K562 (cell line): Measurements from ENCODE around the gene SACM1L. TPM values are rescaled to one million over a fixed set of nuclear protein-coding genes. Genes with fewer than 3 reads are reported as not detected.

ENCODE experiments used
- CC2D1A ChIP-seq: fragments of 450-650 bp; IDR thresholded peaks from 2 replicates; pipeline ENCODE4 v1.6.1; 2017; ENCODE audit warnings: mild to moderate bottlenecking
- EGR1 ChIP-seq: fragments of 450-650 bp; conservative IDR thresholded peaks from 2 replicates; pipeline ENCODE4 v1.6.1; 2017; ENCODE audit warnings: mild to moderate bottlenecking
- EP300 ChIP-seq: IDR thresholded peaks from 2 replicates; pipeline ENCODE4 v1.6.1; 2012; ENCODE audit warnings: low read length, improper control_type of control experiment
- LCOR ChIP-seq: sonication (generic); formaldehyde crosslinking; IDR thresholded peaks from 2 replicates; pipeline ENCODE4 v1.8.0; 2022; ENCODE audit warnings: mild to moderate bottlenecking, missing genetic modification reagents
- MLLT1 ChIP-seq, 2 experiments: fragments of 450-650 bp; IDR thresholded peaks; 2 replicates each; pipeline ENCODE4 v1.6.1; 2016
- RNF2 ChIP-seq: sonication (generic); IDR thresholded peaks from 2 replicates; pipeline ENCODE4 v1.6.1; 2016
- SIX5 ChIP-seq, 2 experiments: IDR thresholded peaks; 2 replicates each; pipeline ENCODE4 v1.6.1; 2011; ENCODE audit warnings: low read length in 2 of 2, borderline replicate concordance in 1 of 2, low read depth in 1 of 2, mild to moderate bottlenecking in 1 of 2, moderate library complexity in 1 of 2; ENCODE audit not compliant: insufficient read depth in 1 of 2
- YY1 ChIP-seq, 3 experiments: IDR thresholded peaks; 2 replicates each; pipeline ENCODE4 v1.6.1; 2011; ENCODE audit warnings: low read length in 2 of 3, mild to moderate bottlenecking in 2 of 3, moderate library complexity in 2 of 3, borderline replicate concordance in 1 of 3, control low read depth in 1 of 3, low read depth in 1 of 3; ENCODE audit not compliant: insufficient read depth in 3 of 3, insufficient replicate concordance in 2 of 3, control insufficient read depth in 1 of 3, insufficient read length in 1 of 3; ENCODE audit errors: extremely low read depth in 1 of 3
- ZNF12 ChIP-seq: sonication (generic); formaldehyde crosslinking; IDR thresholded peaks from 2 replicates; pipeline ENCODE4 v1.4.0; 2020; ENCODE audit warnings: mild to moderate bottlenecking, missing genetic modification reagents
- ZNF224 ChIP-seq: sonication (generic); formaldehyde crosslinking; IDR thresholded peaks from 2 replicates; pipeline ENCODE4 v1.8.0; 2022; ENCODE audit warnings: mild to moderate bottlenecking, missing genetic modification reagents
- ZNF589 ChIP-seq: fragments of 200-800 bp; sonication (Bioruptor generic); IDR thresholded peaks from 2 replicates; pipeline ENCODE4 v1.6.1; 2016; ENCODE audit warnings: low read depth, missing genetic modification characterization, missing compliant biosample characterization
- polyA plus RNA-seq, 8 experiments: library from polyadenylated mRNA; depleted of rRNA in 4 of 8; stranded (reverse) in 5 of 8; unstranded in 3 of 8; fragments of >200 nt; fragmentation: Nextera tagmentation in 2 of 8; fragmentation: Illumina TruSeq in 1 of 8; extraction: Ambion mirVana in 2 of 8; extraction: Trizol in 1 of 8; gene quantifications; 2 replicates each; pipeline versions ENCODE4 v1.2.1 to v1.2.3, GENCODE V29; 2011 to 2014; ENCODE audit warnings: inconsistent platforms in 1 of 8, missing spikeins in 1 of 8
- total RNA-seq, 7 experiments: library from RNA; depleted of rRNA in 6 of 7; stranded (reverse); fragments of >200 nt in 6 of 7; fragmentation: Illumina TruSeq in 2 of 7; extraction: Trizol in 2 of 7; gene quantifications; 2 replicates each; pipeline versions ENCODE4 v1.2.1 to v1.2.3, GENCODE V29; 2011 to 2021; ENCODE audit warnings: low replicate concordance in 1 of 7
- TF ChIP-seq, protein P1 (sequence below): fragments of 200-800 bp; sonication (Bioruptor generic); IDR thresholded peaks from 2 replicates; pipeline ENCODE4 v1.6.1; 2017; ENCODE audit warnings: missing genetic modification characterization, missing compliant biosample characterization
- TF ChIP-seq, protein P2 (sequence below), 2 experiments: fragments of 450-650 bp; conservative IDR thresholded peaks; 2 replicates each; pipeline ENCODE4 v1.6.1; 2017; ENCODE audit warnings: mild to moderate bottlenecking in 2 of 2, moderate library complexity in 2 of 2
- TF ChIP-seq, protein P3 (sequence below): fragments of 200-800 bp; sonication (Bioruptor generic); IDR thresholded peaks from 2 replicates; pipeline ENCODE4 v1.6.1; 2016; ENCODE audit warnings: missing genetic modification characterization, missing compliant biosample characterization

SACM1L gene
- total and polyA plus RNA-seq, 9 of the 15 experiments (the other 6 are each of a cell fraction or from before 2014, with no cell fraction given), result 25.7 to 67.2 (median 40.3) TPM

- TF ChIP-seq, protein P1, sequence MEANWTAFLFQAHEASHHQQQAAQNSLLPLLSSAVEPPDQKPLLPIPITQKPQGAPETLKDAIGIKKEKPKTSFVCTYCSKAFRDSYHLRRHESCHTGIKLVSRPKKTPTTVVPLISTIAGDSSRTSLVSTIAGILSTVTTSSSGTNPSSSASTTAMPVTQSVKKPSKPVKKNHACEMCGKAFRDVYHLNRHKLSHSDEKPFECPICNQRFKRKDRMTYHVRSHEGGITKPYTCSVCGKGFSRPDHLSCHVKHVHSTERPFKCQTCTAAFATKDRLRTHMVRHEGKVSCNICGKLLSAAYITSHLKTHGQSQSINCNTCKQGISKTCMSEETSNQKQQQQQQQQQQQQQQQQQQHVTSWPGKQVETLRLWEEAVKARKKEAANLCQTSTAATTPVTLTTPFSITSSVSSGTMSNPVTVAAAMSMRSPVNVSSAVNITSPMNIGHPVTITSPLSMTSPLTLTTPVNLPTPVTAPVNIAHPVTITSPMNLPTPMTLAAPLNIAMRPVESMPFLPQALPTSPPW (CRISPR knock-in tag), result no peak
- peak; percentile 74 for TF ChIP-seq EGR1
- TF ChIP-seq ZNF12 (CRISPR knock-in tag), result no peak
- peak in 1 of 3 experiments; percentile 12 for TF ChIP-seq YY1 (IDR thresholded peaks at IDR 0.05; ENCODE audit: borderline replicate concordance in 1 of 3, control insufficient read depth in 1 of 3, extremely low read depth in 1 of 3, insufficient read depth in 3 of 3, insufficient read length in 1 of 3, insufficient replicate concordance in 2 of 3, low read depth in 1 of 3, low read length in 2 of 3)
- 0 out of 2 replicates have a peak, but pooled peaks have one; percentile 48 for TF ChIP-seq LCOR
- TF ChIP-seq EP300, result no peak
- TF ChIP-seq, protein P2, sequence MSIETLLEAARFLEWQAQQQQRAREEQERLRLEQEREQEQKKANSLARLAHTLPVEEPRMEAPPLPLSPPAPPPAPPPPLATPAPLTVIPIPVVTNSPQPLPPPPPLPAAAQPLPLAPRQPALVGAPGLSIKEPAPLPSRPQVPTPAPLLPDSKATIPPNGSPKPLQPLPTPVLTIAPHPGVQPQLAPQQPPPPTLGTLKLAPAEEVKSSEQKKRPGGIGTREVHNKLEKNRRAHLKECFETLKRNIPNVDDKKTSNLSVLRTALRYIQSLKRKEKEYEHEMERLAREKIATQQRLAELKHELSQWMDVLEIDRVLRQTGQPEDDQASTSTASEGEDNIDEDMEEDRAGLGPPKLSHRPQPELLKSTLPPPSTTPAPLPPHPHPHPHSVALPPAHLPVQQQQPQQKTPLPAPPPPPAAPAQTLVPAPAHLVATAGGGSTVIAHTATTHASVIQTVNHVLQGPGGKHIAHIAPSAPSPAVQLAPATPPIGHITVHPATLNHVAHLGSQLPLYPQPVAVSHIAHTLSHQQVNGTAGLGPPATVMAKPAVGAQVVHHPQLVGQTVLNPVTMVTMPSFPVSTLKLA (conservative IDR thresholded peaks at IDR 0.05), result 0 out of 4 replicates have a peak, but pooled peaks of 1 of the 2 experiments have one; percentile 37
- TF ChIP-seq SIX5 (IDR thresholded peaks at IDR 0.05; ENCODE audit: borderline replicate concordance in 1 of 2, insufficient read depth in 1 of 2, low read depth in 1 of 2, low read length in 2 of 2), result no peak
- TF ChIP-seq, protein P3, sequence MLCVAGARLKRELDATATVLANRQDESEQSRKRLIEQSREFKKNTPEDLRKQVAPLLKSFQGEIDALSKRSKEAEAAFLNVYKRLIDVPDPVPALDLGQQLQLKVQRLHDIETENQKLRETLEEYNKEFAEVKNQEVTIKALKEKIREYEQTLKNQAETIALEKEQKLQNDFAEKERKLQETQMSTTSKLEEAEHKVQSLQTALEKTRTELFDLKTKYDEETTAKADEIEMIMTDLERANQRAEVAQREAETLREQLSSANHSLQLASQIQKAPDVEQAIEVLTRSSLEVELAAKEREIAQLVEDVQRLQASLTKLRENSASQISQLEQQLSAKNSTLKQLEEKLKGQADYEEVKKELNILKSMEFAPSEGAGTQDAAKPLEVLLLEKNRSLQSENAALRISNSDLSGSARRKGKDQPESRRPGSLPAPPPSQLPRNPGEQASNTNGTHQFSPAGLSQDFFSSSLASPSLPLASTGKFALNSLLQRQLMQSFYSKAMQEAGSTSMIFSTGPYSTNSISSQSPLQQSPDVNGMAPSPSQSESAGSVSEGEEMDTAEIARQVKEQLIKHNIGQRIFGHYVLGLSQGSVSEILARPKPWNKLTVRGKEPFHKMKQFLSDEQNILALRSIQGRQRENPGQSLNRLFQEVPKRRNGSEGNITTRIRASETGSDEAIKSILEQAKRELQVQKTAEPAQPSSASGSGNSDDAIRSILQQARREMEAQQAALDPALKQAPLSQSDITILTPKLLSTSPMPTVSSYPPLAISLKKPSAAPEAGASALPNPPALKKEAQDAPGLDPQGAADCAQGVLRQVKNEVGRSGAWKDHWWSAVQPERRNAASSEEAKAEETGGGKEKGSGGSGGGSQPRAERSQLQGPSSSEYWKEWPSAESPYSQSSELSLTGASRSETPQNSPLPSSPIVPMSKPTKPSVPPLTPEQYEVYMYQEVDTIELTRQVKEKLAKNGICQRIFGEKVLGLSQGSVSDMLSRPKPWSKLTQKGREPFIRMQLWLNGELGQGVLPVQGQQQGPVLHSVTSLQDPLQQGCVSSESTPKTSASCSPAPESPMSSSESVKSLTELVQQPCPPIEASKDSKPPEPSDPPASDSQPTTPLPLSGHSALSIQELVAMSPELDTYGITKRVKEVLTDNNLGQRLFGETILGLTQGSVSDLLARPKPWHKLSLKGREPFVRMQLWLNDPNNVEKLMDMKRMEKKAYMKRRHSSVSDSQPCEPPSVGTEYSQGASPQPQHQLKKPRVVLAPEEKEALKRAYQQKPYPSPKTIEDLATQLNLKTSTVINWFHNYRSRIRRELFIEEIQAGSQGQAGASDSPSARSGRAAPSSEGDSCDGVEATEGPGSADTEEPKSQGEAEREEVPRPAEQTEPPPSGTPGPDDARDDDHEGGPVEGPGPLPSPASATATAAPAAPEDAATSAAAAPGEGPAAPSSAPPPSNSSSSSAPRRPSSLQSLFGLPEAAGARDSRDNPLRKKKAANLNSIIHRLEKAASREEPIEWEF (CRISPR knock-in tag), result no peak
- peak; percentile 89 for TF ChIP-seq CC2D1A
- no peak for TF ChIP-seq ZNF224 (CRISPR knock-in tag)
- 0 out of 4 replicates have a peak, but pooled peaks of 1 of the 2 experiments have one; percentile 26 for TF ChIP-seq MLLT1 (IDR thresholded peaks at IDR 0.05)
- no peak for TF ChIP-seq RNF2
- no peak for TF ChIP-seq ZNF589 (CRISPR knock-in tag)
These were observed 32.4 kb upstream of the SACM1L start (continued) for GRCh38 chr3:45656575-45657363.
